GM12878 (cell line): ENCODE measurements around the gene AP1B1. TPM values are rescaled to one million over a fixed set of nuclear protein-coding genes. Genes with fewer than 3 reads are reported as not detected.
A peak's percentile ranks its signal among the peaks of the same experiment; 100 is the strongest.

Experiments used
- ATF2 ChIP-seq: IDR thresholded peaks from 2 replicates; pipeline ENCODE4 v1.6.1; 2012; ENCODE audit warnings: low read length, inconsistent platforms
- BCL3 ChIP-seq: IDR thresholded peaks from 2 replicates; pipeline ENCODE4 v1.6.1; 2011; ENCODE audit warnings: borderline replicate concordance, low read depth, mild to moderate bottlenecking, moderate library complexity, low read length; ENCODE audit not compliant: insufficient read depth, poor library complexity, severe bottlenecking
- E4F1 ChIP-seq: fragments of 450-650 bp; IDR thresholded peaks from 2 replicates; pipeline ENCODE4 v1.6.1; 2018; ENCODE audit warnings: borderline replicate concordance, mild to moderate bottlenecking; ENCODE audit not compliant: partially characterized antibody
- ESRRA ChIP-seq: IDR thresholded peaks from 2 replicates; pipeline ENCODE4 v1.6.1; 2012; ENCODE audit warnings: mild to moderate bottlenecking, low read length, improper control_type of control experiment
- GATAD2B ChIP-seq: fragments of 450-650 bp; conservative IDR thresholded peaks from 2 replicates; pipeline ENCODE4 v1.6.1; 2017; ENCODE audit warnings: low read depth, mild to moderate bottlenecking, moderate library complexity
- HDAC2 ChIP-seq: fragments of 200-600 bp; sonication (generic); IDR thresholded peaks from 2 replicates; pipeline ENCODE4 v1.6.1; 2017
- IKZF1 ChIP-seq: fragments of 450-650 bp; conservative IDR thresholded peaks from 2 replicates; pipeline ENCODE4 v1.6.1; 2017; ENCODE audit warnings: antibody characterized with exemption, mild to moderate bottlenecking
- IRF5 ChIP-seq: fragments of 450-650 bp; IDR thresholded peaks from 2 replicates; pipeline ENCODE4 v1.6.1; 2017; ENCODE audit warnings: borderline replicate concordance
- LARP7 ChIP-seq: fragments of 450-650 bp; IDR thresholded peaks from 2 replicates; pipeline ENCODE4 v1.6.1; 2017; ENCODE audit warnings: mild to moderate bottlenecking
- MEF2A ChIP-seq: IDR thresholded peaks from 2 replicates; pipeline ENCODE4 v1.6.1; 2011; ENCODE audit warnings: low read depth, mild to moderate bottlenecking, low read length, moderate library complexity; ENCODE audit not compliant: insufficient read depth
- PML ChIP-seq: IDR thresholded peaks from 2 replicates; pipeline ENCODE4 v1.6.1; 2012; ENCODE audit warnings: low read length, inconsistent platforms
- RELB ChIP-seq: fragments of 450-650 bp; IDR thresholded peaks from 2 replicates; pipeline ENCODE4 v1.6.1; 2017; ENCODE audit warnings: low read depth, mild to moderate bottlenecking, moderate library complexity
- YY1 ChIP-seq: IDR thresholded peaks from 2 replicates; pipeline ENCODE4 v1.6.1; 2011; ENCODE audit warnings: low read depth, mild to moderate bottlenecking, low read length
- ZBED1 ChIP-seq: IDR thresholded peaks from 2 replicates; pipeline ENCODE4 v1.6.1; 2016; ENCODE audit warnings: borderline replicate concordance
- ZBTB4 ChIP-seq: fragments of 450-650 bp; formaldehyde crosslinking; IDR thresholded peaks from 2 replicates; pipeline ENCODE4 v1.4.0; 2022; ENCODE audit warnings: mild to moderate bottlenecking, moderate library complexity
- polyA plus RNA-seq, 11 experiments: library from polyadenylated mRNA; depleted of rRNA in 4 of 11; unstranded in 6 of 11; stranded (reverse) in 5 of 11; fragments of >200 nt; fragmentation: Nextera tagmentation in 4 of 11; fragmentation: Illumina TruSeq in 1 of 11; extraction: Ambion mirVana in 4 of 11; extraction: Trizol in 1 of 11; gene quantifications; 1 replicate in 1 of 11; 2 replicates in 10 of 11; pipeline versions ENCODE4 v1.2.1 to v1.2.3, GENCODE V29; 2011 to 2016; ENCODE audit warnings: inconsistent platforms in 2 of 11, missing spikeins in 2 of 11, low read depth in 1 of 11
- total RNA-seq, 4 experiments: library from RNA; depleted of rRNA in 3 of 4; stranded (reverse); fragments of >200 nt in 3 of 4; fragmentation: Illumina TruSeq in 1 of 4; extraction: Trizol in 1 of 4; gene quantifications; 2 replicates each; pipeline versions ENCODE4 v1.2.1 to v1.2.3, GENCODE V29; 2013 to 2021
- TF ChIP-seq, protein P1 (sequence below): IDR thresholded peaks from 2 replicates; pipeline ENCODE4 v1.6.1; 2011; ENCODE audit warnings: low read depth, low read length, improper control_type of control experiment, borderline replicate concordance

AP1B1 gene
- total and polyA plus RNA-seq, 10 of the 15 experiments (the other 5 are each of a cell fraction or from before 2014, with no cell fraction given) = 2.1 to 98.6 (median 57.8) TPM

DNA sequence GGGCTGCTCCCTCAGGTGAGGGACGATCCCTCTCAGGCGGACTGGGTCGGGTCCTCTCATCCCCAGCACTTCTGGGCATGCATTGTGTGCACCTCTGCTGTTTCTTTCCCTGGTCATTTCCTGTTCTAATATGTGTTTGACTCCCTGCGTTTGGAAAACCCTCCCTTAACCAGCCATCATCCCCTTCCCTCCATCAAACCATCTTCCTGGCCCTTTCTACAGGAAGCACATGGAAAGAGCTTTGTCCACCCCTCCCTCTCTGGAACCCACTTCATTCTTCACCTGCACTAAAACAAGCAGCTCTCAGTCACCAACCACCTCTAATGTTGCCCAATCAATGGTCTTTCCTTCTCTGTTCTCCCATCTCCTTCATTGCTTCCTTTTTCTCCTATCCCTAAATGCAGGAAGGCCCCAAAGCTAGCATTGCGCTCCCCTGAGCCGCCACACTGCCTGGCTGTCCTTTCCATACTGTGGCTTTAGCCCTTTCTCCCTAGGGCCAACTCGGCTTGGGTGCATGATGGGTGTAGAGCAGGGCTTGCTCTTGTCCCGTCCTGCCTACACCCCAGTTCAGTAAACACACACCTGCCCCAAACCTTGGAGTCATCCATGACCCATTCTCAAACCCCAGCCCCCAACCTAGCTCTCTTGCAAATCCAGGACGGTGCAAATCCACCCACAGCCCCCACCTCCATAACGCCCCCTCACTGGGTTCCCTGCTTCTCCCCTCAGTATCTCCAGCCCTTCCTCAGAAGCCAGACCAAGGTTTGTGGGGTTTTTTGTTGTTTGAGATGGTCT, 87.4 kb downstream of the AP1B1 start (continued):
- TF ChIP-seq ZBTB4 (CRISPR knock-in tag) = no peak
- TF ChIP-seq HDAC2 = no peak
- TF ChIP-seq LARP7 = no peak
- peak; percentile 43 for TF ChIP-seq BCL3
- no peak for TF ChIP-seq YY1
- TF ChIP-seq, protein P1, sequence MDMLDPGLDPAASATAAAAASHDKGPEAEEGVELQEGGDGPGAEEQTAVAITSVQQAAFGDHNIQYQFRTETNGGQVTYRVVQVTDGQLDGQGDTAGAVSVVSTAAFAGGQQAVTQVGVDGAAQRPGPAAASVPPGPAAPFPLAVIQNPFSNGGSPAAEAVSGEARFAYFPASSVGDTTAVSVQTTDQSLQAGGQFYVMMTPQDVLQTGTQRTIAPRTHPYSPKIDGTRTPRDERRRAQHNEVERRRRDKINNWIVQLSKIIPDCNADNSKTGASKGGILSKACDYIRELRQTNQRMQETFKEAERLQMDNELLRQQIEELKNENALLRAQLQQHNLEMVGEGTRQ = no peak
- no peak for TF ChIP-seq MEF2A
- no peak for TF ChIP-seq RELB
- TF ChIP-seq PML = peak; percentile 84
- TF ChIP-seq IRF5 = no peak
- TF ChIP-seq IKZF1 = no peak
- peak; percentile 52; the same call in 1 of the 2 replicates for TF ChIP-seq ZBED1
- no peak for TF ChIP-seq ESRRA
- TF ChIP-seq GATAD2B = no peak
- peak; percentile 58; the same call in 1 of the 2 replicates for TF ChIP-seq ATF2
- no peak for TF ChIP-seq E4F1
